GM19455 (cell line): ENCODE data around the gene ALX3.

Source experiments
- ATAC-seq: cut with Tn5 transposase; IDR thresholded peaks from one replicate; pipeline ENCODE4 v1.9.1; 2021; ENCODE audit not compliant: unreplicated experiment

The ALX3 gene

DNA sequence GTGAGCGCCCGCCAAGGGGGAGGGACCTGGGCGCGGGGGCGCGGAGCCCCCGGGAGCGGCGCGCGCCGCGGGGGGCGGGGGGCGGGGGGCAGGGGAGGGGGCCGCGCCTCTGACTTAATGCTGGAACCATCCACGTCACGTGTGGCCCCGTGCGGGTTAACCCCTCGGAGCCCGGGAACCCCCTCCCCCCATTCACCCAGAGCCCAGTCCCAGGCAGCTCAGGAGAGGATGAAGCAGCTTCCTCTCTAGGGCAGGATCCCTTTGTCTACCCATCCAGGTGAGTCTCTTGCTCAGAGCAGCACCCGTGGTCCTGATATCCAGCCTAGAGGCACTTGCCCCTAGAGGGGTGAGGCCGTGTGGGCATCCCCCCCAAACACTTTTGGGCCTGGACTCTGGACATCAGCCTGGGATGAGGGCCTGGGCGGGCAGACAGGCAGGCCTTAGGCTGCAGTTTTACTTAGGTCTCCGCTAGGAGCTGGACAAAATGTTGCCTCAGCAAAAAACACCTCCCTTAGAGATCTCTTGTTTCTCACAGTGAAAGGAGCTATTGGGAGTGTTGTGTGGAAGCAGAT, at the start of gene ALX3:
Gene ALX3 (minus strand): TSS at position 2 of the 572 bp plus-strand sequence. CDS start 60 bp downstream, outside the sequence.
- ATAC-seq = no peak

DNA sequence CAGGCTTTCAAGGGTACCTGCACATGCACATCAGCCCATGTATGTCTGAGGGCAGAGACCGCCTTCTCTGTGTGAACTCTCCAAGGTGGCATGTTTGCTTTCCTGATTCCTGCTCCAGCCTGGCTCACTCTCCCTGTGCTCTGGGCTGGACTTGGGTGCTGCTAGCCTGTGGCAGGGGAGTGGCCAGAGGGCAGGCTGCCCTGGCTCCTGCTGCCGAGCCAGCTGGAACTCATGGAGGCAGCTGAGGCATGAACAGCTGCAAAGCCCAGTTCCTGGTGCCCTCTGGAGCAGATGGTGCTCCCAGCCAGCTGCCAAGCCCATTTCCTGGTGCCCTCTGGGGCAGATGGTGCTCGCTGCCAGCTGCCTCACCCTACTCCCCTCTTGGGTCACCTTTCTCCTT, 49.4 kb upstream of the ALX3 start:
- ATAC-seq = no peak

DNA sequence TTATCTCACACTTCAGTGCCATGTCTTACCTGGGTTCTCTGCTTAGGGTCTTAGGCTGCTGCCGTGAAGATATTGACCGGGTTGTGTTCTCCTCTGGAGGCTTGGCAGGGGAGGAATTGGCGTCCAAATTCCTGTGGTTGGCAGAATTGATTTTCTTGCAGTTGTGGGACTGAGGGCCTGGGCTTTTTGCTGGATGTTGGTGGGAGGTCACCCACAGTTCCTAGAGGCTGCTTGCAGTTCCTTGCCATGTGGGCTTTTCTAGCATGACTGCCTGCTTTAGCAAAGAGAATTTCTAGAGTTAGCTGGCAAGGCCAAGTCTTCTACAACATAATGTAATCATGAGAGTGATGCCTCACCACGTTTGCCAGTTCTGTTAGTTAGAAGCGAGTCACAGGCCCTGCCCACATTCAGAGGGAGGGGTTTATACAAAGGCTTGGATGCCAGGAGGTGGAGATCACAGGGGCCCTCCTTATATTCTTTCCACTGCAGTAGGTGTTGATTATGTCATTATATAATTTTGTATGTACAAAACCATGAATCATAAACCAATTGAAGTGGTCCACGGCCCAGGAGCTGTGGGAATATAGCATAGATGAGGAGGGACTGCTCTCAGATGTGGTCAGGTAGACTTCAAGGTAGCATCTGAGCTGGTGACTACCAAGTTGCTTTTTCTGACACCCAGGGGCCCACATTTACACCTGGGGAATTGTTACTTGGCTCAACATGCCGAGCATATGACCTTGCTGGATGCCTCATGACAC, 48.3 kb upstream of the ALX3 start:
- no peak for ATAC-seq

DNA sequence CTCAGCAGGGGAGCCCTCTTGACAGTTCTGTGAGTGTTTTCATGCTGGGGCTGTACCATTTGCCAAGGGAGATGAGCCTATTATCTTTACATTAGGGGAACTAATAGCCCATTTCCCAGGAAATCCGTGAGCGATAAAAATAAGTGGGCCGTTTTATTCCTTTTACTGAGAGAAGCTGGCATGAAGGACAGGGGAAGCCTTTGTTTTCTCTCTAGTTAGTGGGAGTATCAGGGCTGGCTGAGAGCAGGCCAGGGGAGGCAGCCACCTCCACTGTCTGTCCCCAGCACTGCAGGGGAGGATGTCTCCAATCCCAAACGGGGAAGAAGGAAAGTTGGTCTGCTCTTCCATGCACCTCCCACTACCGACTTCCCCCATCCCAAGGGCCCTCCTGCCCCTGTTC, 44.3 kb upstream of the ALX3 start:
- no peak for ATAC-seq

DNA sequence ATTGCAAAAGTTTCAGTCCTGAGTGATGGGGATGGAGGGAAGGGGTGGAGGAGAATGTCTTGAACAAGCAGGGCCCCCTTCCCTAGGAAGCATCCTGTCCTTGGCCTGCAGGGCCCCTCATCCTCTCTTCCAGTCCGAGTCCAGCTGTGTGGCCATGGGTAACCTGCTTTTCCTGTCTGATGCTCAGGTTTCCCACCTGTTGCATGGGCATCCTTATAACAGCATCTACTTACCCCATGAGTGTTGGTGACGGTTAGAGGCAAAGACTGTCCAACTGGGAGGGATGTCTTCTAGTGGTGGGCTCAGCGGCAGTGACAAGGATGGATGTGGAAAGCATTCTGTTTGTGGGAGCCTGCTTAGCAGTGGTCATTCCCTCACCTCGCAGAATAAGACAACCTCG, 43.7 kb upstream of the ALX3 start:
- no peak for ATAC-seq

DNA sequence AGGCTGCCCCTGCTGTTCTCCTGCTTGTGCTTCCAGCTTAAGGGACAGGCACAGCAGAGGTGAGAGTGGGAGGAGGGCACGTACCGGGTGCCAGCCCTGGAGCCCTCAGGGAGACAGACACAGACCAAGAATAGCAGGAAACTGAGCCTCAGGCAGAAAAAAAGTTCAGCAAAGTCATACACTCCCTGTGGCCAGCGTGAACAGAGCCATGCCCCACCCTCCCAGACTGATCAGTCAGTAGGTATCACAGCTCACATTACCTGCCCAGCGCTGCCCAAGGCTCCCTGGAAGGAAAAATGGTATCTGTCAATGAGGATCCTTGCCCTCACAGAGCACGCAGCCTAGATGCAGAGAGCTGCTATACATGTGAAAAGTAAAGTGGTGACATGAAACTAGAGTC, 43.1 kb upstream of the ALX3 start:
- no peak for ATAC-seq

DNA sequence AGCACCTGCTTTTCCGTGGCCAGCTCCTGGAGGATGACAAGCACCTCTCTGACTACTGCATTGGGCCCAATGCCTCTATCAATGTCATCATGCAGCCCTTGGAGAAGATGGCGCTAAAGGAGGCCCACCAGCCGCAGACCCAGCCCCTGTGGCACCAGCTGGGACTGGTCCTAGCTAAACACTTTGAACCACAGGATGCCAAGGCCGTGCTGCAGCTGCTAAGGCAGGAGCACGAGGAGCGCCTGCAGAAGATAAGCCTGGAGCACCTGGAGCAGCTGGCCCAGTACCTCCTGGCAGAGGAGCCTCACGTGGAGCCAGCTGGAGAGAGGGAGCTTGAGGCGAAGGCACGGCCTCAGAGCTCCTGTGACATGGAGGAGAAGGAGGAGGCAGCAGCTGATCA, 42.2 kb upstream of the ALX3 start:
- ATAC-seq = no peak

DNA sequence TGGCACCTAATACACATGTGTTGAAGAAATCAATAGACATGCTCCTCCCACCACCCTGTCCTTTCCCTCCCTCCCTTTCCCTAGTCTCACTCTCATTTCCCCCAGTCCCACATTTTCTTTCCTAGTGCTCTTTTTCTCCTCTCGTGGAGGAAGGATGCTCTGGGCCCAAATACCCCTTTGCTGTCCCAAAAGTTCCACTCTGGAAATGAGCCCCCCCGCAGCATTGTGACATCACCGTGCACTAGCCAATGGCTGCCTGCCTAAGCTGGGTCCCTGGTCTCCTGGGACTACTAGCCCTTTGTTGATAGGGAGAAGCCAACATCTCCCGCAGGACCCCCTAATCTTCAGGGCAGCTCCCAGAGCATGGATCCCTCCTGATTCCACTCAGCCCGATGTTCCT, 41.7 kb upstream of the ALX3 start, which contains the start of gene UBL4B:
Gene UBL4B (plus strand): TSS at position 301 of the 400 bp plus-strand sequence. CDS start 92 bp downstream, at position 393.
- ATAC-seq = no peak

DNA sequence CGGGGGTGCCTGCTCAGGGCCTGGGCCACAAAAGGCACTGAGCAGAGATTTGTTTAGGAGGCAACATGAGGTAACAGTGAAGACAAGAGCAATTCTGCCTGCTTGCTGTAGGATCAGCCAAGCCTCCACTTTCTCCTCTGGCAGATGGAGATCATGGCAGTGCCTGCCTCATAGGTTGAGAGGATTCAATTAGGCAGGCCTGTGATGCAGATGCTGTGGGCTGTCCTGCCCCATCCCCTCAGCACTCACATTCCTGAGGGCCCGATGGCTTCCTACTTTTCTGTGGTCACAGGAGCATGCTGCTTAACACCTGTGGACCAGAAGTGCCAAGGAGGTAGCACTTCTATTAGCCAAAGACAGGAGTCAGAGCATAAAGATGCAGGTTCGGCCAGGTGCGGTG, 40.6 kb upstream of the ALX3 start:
- no peak for ATAC-seq

DNA sequence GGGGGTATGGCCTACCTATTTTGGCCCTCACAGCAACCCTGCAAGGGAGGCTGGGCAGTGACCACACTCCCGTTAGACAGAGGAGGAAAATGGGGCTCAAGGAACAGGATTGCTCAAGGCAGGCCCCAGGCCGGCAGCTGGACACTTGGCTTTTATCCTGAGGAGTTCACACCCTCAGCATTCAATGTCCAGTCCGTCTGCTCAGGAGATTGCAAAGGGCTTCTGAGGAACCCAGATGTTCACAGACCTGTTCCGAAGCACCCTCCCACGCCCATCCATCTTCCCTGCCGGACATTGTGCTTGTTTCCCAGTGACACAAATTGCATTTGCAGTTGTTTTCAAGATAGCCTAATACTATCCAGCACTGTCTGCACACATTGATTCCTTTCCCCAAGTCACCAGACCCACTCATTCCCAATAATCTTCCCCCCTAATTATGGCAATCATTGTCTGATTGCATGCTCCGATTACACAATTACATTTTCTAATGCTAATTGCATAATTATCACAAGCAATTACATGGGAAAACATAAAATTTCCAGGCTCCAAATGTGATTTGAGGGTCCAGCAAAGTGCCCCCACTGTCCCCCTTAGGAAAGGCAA, 37.5 kb upstream of the ALX3 start:
- ATAC-seq = no peak

DNA sequence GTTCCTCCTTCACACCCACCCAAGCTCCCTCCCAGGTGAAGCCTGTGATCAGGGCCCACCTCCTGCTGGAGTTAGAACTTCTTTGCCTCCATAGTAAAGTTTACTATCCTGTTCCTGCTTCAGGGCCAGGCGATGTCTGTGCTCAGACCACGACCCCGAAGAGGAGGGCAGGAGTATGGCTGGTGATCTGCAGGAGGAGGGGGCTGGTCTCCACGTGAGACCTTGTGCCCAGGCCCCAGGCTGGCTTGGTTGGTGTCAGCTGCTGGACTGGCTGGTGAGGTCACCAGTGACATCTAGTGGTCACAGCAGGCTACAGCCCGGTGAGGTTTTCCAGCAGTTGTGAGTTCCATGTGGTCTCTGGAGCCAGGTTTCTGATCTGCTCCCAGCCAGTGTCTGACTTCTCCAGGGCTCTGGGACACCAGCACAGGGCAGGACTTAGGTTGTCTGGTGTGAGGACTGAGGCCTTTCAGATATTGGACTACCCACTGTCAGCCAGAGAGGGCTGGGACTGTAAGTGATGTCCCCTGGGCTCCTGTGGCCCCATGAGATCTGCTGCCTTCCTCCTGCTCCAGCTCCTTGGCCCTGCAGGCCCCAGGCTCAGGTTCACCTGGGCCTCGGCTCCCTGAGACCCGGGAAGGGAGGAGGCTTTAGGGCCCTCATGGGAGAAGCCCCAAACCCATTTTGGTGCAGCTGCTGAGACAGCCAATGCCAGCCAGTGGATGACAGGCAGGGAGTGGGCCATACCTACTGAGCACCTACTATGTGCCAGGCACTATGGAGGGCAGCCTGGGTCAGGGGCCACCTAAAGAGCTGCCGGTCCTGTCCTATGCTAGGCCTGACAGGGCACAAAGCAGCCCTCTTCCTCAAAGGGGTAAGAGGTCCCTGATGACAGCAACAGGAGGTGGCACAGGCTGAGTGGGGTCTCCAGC, 35.8 kb upstream of the ALX3 start:
- ATAC-seq = no peak

DNA sequence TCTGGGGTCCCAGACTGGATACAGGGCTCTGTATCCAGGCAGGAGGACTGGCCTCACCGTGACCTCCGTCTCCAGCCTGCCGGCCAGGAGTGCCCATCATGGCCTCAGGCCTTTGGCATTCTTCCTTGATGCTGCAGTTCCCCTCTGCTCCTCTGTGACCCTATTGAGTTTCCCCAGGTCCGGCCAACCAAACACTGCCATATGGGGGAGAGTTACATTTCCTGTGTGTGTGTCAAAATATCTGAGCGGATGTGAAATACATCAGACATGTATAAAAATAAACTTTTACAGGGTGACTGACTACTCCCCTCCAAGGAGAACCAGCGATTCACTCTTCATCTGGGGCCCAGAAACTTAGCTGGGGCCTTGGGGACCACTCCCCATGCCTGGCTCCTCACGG, 31.6 kb upstream of the ALX3 start:
- ATAC-seq = no peak

DNA sequence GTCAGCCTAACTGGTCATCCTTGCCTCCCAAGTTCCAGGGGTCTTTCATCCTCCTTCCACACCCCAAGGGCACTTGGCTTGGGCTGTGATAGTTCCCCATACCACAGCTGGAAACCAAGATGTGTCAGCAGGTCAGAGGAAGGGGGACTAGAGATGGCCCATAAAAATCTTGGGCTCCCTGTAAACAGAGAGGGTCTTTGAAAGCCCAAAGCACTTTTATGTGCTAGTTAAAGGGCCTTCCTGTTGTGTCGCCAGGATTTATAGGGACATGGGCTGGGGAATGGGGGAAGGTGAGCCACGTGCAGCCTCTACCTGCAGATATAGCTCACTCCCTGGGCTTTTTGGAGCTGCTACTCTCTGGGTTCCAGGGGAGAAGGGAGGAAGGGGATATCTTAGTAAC, 29.9 kb upstream of the ALX3 start:
- no peak for ATAC-seq

DNA sequence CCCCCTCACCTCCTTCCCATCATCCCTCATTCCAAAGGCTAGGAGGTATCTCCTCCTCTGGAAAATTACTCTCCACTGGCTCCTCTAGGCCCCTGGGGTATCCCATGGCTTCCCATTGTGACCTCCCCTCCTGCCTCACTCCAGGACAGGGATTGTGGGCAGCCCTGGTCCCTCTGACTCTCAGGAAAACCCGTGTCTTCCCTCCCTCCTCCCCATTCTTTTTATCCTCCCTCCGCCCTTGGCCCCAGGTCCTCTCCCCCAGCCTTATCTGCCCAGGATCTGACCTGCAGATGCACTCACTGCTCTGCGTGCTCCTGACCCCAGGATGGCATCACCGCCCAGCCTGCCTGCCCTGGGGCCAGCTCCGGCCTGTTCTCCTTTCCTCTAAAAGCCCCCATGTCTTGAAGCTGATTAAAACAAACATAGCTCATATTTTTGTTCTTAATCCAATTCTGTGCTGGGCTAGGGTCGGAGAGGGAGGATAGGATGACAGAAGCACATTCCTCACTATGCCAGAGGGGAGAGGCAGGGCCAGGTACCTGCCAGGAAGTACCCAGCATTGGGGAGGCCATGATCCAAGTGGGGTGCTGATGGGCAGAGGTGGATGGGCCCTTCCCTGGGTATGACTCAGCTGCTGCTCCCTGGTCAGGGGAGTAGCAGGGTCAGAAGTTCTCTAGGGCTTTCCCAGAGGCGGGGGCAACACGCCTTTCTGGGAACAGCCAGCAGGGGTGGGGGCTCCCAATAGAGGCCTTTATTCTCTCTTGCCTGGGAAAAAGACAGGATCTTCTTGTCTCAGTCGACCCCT, 28.0 kb upstream of the ALX3 start:
- no peak for ATAC-seq

DNA sequence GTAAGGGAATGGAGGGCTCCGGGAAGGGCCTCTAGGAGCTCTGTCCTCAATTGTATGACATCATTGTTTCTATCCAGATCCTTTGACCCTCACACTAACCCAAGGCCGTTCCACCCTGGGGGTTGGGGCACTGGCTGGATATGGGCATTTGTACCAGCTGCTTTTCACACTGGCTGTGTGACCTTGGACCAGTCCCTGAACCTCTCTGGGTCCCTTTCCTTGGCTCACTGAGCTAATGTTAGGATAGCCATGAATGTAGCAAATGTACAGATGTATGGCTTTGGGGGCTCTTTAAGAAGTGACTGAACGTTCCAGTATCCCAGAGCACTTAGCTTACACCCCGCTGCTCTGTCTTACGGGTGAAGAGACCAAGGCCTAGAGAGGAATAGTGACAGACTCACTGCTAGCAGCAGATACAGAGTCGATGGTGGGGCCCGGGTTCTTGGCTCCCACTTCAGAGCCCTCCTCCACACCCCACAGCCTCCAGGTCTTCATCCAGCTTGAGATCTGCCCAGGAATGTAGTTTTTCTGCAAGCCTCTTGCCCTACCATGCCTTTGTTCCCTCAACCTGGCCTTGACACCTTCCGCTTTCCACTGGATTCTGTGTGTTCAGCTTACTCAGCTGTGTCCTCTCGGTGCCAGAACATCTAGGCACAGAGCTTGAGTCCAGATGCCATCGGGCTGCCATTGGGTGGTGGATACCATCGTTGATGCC, 27.2 kb upstream of the ALX3 start:
- ATAC-seq = no peak

DNA sequence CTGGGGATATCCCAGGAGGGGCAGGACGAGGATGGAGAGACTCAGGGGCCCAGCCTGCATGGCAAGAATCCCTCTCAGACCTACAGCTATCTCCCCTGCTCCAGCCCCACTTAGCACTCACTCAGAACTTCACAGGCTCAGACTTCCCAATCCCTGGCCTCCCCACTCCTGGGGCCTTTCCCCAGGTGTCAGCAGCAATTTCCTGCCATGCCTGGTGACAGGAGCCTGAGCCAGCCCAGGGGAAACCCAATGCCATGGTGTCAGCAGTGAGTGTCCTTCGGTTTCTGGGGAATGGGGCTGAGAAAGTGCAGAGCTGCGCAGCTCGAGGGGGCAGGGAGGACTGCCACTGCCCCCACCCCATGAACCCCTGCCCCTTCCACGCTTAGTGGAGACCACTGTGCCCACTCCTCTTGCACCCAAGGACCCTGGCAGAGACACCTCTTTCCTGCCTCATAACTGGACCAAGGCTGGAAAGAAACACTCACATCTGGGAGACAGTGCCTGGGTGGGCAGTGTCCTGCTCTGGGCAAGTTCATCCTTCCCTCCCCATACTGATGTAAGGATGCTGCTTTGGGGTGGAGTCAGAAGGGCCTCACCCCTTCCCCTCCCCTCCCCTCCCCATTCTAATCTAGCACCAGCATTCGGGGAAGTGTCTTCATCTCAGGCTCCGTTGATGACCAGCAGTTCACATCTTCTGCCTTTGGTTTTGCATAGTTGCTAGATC, 24.6 kb upstream of the ALX3 start:
- no peak for ATAC-seq

DNA sequence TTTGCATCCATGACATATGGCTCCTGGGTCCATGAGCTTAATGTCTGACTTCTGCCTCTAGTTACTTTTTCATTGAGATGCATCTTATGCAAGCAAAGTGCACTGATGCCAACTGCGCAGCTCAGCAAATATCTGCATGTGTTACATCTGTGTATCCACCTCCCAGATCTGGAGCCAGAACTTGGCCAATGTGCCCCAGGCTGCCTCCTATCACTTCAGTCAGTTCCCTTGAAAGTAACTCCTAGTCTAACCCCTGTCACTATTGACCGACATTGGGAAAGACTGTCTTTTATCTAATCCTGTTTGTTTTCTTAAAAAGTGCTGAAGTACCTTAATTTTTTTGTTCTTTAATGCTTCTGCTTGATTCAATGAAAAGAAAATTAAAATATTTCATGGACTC, 22.5 kb upstream of the ALX3 start:
- no peak for ATAC-seq

DNA sequence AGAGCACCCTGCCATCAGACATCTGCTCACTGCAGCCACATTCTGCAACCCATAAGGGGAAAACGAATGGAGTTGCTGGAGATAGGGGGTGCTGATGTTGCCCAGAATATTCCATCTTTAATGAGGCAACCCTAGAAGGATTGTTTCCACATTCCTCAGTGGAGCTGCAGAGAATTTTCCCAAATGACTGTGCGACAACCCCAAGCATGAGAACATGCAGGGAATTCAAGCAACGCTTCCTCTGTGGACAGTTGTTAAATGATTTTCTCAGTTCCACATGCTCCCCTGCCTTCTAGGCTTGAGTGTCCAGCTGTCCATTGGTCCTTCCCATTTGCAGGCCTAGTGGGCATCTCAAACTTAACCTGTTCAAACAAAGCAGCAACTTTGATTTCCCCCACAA, 21.3 kb upstream of the ALX3 start:
- ATAC-seq = no peak

DNA sequence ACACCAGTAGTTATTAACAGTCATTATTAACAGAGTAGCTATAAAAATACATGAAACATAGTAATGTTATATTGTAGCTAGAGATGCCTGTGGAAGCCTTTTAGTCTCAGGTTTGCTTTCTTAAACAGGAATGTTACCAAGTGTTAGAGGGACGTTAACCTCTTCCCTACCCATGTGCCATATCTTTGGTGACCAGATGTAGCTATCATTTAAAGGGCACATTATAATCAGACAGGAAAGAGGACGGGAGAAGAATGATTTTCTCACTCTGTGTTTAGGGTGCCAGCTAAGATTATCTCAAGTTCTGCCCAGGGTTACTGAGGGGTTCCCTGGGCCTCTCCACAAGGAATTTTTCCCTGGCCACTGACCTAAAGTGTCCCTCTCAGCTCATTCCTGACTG, 20.9 kb upstream of the ALX3 start:
- ATAC-seq = no peak
